HEK293T (cell line): ENCODE data around the gene VAV3.

ENCODE experiments used
- CTCF ChIA-PET: fragments of 350-600 bp; formaldehyde crosslinking; extraction: SDS; loops from one replicate; lab custom pipeline; 2021; ENCODE audit warnings: antibody characterized with exemption, inconsistent platforms; lab: Yijun Ruan, JAX
- POLR2A ChIA-PET: fragments of 350-600 bp; formaldehyde crosslinking; extraction: SDS; loops from one replicate; lab custom pipeline; 2020; ENCODE audit warnings: antibody characterized with exemption, inconsistent platforms; lab: Yijun Ruan, JAX
- DNase-seq: peaks from one replicate; pipeline ENCODE4 v3.0.0; 2012; ENCODE audit warnings: mixed read lengths; ENCODE audit errors: extremely low spot score
- ARNT ChIP-seq: fragments of 450-650 bp; IDR thresholded peaks from 2 replicates; pipeline ENCODE4 v1.6.1; 2017; ENCODE audit warnings: mild to moderate bottlenecking
- BHLHE40 ChIP-seq: fragments of 450-650 bp; IDR thresholded peaks from 2 replicates; pipeline ENCODE4 v1.6.1; 2016; ENCODE audit warnings: mild to moderate bottlenecking, moderate library complexity, borderline replicate concordance
- CTBP1 ChIP-seq: fragments of 450-650 bp; IDR thresholded peaks from 2 replicates; pipeline ENCODE4 v1.6.1; 2016; ENCODE audit warnings: borderline replicate concordance
- ELF4 ChIP-seq: fragments of 450-650 bp; IDR thresholded peaks from 2 replicates; pipeline ENCODE4 v1.6.1; 2017; ENCODE audit warnings: antibody characterized with exemption
- FOXA1 ChIP-seq: fragments of 450-650 bp; IDR thresholded peaks from 2 replicates; pipeline ENCODE4 v1.6.1; 2016; ENCODE audit warnings: mild to moderate bottlenecking
- FOXK2 ChIP-seq: fragments of 450-650 bp; IDR thresholded peaks from 2 replicates; pipeline ENCODE4 v1.6.1; 2016; ENCODE audit warnings: mild to moderate bottlenecking
- FOXM1 ChIP-seq: fragments of 450-650 bp; IDR thresholded peaks from 2 replicates; pipeline ENCODE4 v1.6.1; 2017; ENCODE audit warnings: mild to moderate bottlenecking, borderline replicate concordance
- HDGF ChIP-seq: fragments of 450-650 bp; IDR thresholded peaks from 2 replicates; pipeline ENCODE4 v1.6.1; 2017; ENCODE audit warnings: antibody characterized with exemption, borderline replicate concordance
- L3MBTL2 ChIP-seq: fragments of 450-650 bp; conservative IDR thresholded peaks from 2 replicates; pipeline ENCODE4 v1.6.1; 2016; ENCODE audit warnings: mild to moderate bottlenecking
- LEF1 ChIP-seq: fragments of 450-650 bp; IDR thresholded peaks from 2 replicates; pipeline ENCODE4 v1.6.1; 2017; ENCODE audit warnings: mild to moderate bottlenecking, borderline replicate concordance
- NFRKB ChIP-seq: fragments of 450-650 bp; IDR thresholded peaks from 2 replicates; pipeline ENCODE4 v1.6.1; 2016; ENCODE audit warnings: mild to moderate bottlenecking, moderate library complexity
- PKNOX1 ChIP-seq: fragments of 450-650 bp; IDR thresholded peaks from 2 replicates; pipeline ENCODE4 v1.6.1; 2016
- SP1 ChIP-seq: fragments of 450-650 bp; IDR thresholded peaks from 2 replicates; pipeline ENCODE4 v1.6.1; 2017
- SUZ12 ChIP-seq: fragments of 450-650 bp; IDR thresholded peaks from 2 replicates; pipeline ENCODE4 v1.6.1; 2016; ENCODE audit warnings: mild to moderate bottlenecking
- TARDBP ChIP-seq: fragments of 450-650 bp; IDR thresholded peaks from 2 replicates; pipeline ENCODE4 v1.6.1; 2016
- ZNF384 ChIP-seq: fragments of 450-650 bp; IDR thresholded peaks from 2 replicates; pipeline ENCODE4 v1.6.1; 2016

The VAV3 gene

GRCh38 chr1:107609808-107610207 lies 355.2 kb downstream of the VAV3 start:
- ChIA-PET CTCF (no interaction called here), POLR2A (no interaction called here)
- TF ChIP-seq ARNT (0 out of 2 replicates have a peak, but pooled peaks have one; percentile 14), CTBP1 (peak; percentile 47; the same call in 1 of the 2 replicates), SP1 (no peak), BHLHE40 (no peak), ELF4 (no peak), PKNOX1 (peak; percentile 84), ZNF384 (no peak)
- no peak for DNase-seq

- DNase-seq, result no peak
- TF ChIP-seq BHLHE40, result no peak
- TF ChIP-seq LEF1, result no peak
- no peak for TF ChIP-seq FOXK2
- TF ChIP-seq TARDBP, result no peak
- TF ChIP-seq HDGF, result no peak
- TF ChIP-seq PKNOX1, result no peak
- no peak for TF ChIP-seq FOXM1
- TF ChIP-seq CTBP1, result no peak
- TF ChIP-seq SP1, result no peak
- TF ChIP-seq ZNF384, result no peak
- ChIA-PET CTCF (no interaction called here), POLR2A (no interaction called here)
Observed at GRCh38 chr1:107604825-107605224, 360.2 kb downstream of the VAV3 start.

- CTCF ChIA-PET, result no interaction called here
- no peak for DNase-seq
- TF ChIP-seq ARNT (no peak), SP1 (no peak), ELF4 (no peak), NFRKB (no peak), TARDBP (no peak), FOXA1 (no peak), BHLHE40 (no peak), FOXK2 (no peak), PKNOX1 (no peak), CTBP1 (no peak), FOXM1 (no peak), L3MBTL2 (no peak), HDGF (no peak), ZNF384 (no peak)
- POLR2A ChIA-PET, result no interaction called here
Observed at GRCh38 chr1:107600607-107601160, 364.3 kb downstream of the VAV3 start.

- ChIA-PET CTCF (no interaction called here), POLR2A (no interaction called here)
- 0 out of 2 replicates have a peak, but pooled peaks have one; percentile 9 for TF ChIP-seq PKNOX1
- TF ChIP-seq FOXK2, result no peak
- no peak for DNase-seq
Observed at GRCh38 chr1:107599220-107599619, 365.8 kb downstream of the VAV3 start.

GRCh38 chr1:107597290-107597689 lies 367.7 kb downstream of the VAV3 start:
- CTCF ChIA-PET, result no interaction called here
- no peak for DNase-seq
- POLR2A ChIA-PET, result no interaction called here
- TF ChIP-seq CTBP1 (no peak), TARDBP (no peak), LEF1 (no peak), ZNF384 (no peak)

GRCh38 chr1:107594536-107594935 lies 370.4 kb downstream of the VAV3 start:
- POLR2A ChIA-PET, result no interaction called here
- TF ChIP-seq SUZ12 (no peak), ARNT (no peak), TARDBP (no peak), L3MBTL2 (no peak), LEF1 (no peak), NFRKB (no peak), ZNF384 (no peak), FOXA1 (no peak), BHLHE40 (no peak), FOXK2 (no peak), HDGF (no peak), PKNOX1 (no peak), ELF4 (no peak)
- CTCF ChIA-PET, result no interaction called here
- DNase-seq, result no peak
